ENCODE data around the gene PDHX.

The PDHX gene

DNA sequence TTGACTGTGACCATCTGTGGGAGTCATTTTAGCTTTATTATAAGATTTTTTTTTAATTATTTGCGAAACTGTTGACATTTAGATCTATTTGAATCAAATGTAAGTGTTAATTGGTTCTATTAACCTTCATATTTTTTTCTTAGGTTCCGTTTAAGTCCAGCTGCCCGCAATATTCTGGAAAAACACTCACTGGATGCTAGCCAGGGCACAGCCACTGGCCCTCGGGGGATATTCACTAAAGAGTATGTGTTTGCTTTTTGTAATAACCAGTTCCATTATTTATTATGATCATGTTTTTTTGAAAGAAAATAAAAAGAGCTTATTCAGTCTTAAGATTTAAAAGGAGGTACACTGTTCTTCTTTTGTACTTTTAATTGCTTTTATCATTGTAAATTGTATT lies 43.9 kb downstream of the PDHX start:
- DNase-seq: no peak

DNA sequence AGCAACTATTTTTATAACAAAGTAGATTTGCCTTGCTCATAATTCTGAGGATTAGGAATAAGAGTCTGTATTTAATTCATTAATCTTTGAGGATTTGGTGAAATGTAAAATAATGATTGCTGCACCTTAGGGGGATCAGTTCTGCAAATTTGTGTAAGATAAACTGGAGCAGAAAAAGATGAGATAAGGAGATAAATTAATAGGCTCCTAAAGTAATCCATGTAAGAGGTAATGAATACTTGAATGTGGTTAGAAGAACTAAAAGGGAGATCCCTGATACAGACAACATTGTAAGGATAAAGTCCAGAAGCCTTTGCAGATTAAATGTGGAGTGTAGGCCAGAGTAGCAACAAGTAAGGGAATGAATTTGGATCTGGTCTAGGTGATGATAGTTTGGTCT lies 45.6 kb downstream of the PDHX start:
- no peak for DNase-seq

DNA sequence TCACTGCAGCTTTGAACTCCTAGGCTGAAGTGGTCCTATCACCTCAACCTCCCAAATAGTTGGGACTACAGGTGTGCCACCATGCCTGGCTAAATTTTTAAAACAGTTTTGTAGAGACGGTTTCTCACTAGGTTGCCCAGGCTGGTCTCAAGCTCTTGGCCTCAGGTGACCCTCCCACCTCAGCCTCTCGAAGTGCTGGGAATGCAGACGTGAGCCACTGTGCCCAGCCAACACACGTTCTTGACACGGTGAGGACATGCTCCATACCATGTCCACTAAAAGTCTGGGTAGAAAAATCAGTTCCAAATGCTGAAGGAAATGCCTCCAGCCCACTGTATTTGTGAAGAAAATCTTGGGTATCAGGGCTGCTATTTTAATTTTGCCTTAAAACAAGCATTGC lies 46.9 kb downstream of the PDHX start:
- no peak for DNase-seq

DNA sequence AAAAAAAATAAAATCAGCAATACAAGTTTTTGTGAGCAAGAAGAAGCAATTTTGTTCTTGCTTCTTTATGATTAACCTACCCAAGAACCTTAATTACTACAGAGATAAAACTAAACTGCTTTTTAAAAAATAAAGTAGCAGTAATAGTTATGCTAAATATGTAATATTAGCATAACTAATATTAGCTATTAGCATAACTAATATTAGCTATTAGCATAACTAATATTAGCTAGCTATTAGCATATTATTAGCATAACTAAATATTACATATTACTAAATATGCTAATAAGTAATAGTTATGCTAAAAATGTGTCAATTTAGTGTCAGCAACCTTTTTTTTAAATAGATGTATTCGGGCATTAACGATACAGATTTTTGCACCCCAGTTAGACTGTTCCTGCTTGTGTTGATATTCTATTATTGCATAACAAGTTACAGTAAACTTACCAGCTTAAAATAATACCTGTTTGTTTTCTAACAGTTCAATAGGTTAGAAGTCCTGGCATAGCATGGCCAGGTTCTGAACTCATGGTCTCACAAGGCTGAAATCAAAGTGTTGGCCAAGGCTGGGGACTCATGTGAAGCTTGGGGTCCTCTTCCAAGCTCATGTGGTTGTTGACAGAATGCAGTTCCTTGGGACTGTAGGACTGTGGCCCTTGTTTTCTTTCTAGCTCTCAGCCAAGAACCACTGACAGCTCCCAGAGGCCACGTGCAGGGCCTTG lies 48.4 kb downstream of the PDHX start:
- no peak for DNase-seq

DNA sequence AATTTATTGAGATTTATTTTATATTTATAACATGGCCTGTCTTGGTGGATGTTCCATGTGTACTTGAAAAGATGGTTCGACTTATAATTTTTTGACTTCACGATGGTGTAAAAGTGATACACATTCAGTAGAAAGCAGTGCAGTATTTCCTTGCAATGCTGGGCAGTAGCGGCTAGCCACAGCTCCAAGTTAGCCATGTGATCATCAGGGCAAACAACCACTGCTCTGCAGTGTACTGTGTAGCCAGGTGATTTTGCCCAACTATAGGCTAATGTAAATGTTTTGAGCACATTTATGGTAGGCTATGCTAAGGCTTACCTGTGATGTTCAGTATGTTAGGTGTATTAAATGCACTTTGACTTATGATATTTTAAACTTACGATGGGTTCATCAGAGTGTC lies 52.4 kb downstream of the PDHX start:
- no peak for DNase-seq

DNA sequence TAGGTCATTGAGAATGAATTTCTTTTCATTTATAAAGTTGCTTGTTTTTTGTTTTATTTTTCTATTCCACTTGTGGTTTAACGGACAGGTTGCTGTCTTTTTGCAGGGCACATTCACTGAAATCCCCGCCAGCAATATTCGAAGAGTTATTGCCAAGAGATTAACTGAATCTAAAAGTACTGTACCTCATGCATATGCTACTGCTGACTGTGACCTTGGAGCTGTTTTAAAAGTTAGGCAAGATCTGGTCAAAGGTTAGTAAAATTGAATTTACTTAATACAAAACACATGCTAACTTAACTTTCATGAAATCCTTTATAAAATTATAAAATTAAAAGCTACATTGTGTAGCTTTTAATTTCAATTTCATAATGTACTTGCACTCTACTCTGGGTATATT lies 53.6 kb downstream of the PDHX start:
- DNase-seq: no peak

DNA sequence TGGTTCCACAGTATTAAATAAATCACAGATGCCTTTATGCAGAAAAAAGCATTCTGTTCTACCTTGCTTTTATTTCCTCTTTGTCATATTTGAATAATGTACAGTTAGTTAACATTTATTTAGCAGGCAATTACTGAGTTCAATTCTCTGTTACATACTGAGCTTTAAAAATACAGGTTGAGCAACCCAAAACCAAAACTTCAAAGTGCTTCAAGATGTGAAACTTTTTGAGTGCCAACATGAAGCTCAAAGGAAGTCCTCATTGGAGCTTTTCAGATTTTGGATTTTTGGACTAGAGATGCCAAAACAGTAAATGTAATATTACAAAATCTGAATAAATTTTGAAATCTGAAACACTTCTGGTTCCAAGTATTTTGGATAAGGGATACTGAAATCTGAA lies 54.1 kb downstream of the PDHX start:
- no peak for DNase-seq

DNA sequence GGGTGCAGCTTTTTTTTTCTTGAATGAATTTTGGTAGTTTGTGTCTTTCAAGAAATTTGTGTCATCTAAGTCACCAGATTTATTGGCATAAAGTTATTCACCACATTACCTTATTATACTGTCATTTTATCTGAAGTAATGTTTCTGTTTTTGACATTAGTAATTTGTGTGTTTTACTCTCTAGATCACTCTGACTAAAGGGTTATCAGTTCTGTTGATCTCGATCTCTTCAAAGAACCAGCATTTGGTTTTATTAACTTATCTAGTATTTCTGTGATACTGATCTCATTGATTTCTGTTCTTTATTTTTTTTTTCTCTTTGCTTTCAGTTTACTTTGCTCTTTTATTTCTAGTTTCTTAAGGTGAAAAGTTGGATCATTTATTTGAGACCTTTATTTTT lies 55.5 kb downstream of the PDHX start:
- DNase-seq: no peak

DNA sequence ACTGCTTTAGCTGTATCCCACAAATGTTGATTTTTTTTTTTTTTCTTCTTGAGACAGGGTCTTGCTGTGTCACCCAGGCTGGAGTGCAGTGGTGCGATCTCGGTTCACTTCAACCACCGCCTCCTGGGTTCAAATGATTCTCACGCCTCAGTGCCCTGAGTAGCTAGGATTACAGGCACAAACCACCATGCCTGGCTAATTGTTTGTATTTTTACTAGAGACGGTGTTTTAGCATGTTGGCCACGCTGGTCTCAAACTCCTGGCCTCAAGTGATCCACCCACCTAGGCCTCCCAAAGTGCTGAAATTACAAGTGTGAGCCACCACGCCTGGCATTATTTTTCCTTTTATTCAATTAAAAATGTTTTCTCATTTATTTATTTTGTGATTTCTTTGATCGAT lies 55.9 kb downstream of the PDHX start:
- DNase-seq: no peak

DNA sequence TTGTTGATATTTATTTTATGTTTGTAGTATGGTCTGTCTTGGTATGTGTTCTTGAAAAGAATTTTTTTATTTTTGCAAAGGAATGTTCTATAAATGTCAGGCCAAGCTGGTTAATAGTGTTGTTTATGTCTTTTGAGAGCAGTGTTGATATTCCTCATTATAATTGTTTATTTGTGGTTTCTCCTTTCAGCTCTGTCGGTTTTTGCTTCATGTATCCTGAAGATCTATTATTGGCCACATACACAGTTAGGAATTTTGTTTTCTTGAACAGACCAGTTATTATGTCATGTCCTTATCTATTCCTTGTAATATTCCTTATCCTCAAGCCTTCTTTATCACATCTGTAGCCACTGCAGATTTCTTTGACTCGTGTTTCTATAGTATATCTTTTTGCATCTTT lies 56.5 kb downstream of the PDHX start:
- no peak for DNase-seq

DNA sequence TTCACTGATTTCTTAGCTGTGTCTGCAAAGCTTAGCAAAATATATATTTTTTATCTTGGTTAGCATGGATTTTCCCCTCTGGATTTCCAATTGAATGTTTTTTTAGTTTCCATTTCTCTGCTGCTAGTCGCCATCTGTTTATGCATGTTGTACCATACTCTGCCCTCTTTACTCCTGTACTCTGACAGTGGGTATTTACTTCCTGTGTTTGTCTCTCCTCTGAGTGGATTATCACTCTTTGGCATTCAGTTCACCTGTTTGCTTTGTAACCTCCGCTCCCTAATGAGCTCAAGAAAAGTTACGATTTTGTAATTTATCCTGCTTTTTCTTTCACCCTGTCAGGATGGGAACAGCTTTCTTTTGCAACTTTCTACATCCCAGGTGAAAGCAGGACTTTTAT lies 59.1 kb downstream of the PDHX start:
- no peak for DNase-seq

DNA sequence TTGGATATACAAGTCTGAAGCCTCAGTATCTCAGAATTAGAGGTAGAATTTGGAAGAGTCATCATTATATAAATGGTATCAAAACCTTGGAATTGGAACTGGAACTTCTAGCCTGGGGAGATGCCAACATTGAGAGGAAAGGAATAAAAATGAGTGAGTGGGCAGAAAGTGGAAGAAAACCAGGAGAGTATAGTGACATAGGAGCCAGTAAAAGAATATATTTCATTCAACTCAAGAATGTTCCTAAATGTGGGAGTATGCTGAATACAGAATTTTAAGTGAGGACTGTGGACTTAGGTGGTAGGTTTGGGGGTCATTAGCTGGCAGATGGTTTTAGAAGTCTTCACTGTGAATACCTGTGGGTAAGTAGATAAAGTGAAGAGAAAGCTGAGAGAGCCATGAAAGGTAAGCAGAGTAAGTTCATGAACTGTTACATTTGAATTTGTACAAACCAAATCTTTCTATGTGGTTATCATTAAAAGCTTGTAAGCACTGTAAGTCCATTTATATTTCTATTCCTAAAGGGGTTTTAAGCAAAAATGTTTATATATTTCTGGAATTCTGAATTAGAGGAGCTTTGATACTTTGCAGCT lies 60.2 kb downstream of the PDHX start:
- DNase-seq: no peak

DNA sequence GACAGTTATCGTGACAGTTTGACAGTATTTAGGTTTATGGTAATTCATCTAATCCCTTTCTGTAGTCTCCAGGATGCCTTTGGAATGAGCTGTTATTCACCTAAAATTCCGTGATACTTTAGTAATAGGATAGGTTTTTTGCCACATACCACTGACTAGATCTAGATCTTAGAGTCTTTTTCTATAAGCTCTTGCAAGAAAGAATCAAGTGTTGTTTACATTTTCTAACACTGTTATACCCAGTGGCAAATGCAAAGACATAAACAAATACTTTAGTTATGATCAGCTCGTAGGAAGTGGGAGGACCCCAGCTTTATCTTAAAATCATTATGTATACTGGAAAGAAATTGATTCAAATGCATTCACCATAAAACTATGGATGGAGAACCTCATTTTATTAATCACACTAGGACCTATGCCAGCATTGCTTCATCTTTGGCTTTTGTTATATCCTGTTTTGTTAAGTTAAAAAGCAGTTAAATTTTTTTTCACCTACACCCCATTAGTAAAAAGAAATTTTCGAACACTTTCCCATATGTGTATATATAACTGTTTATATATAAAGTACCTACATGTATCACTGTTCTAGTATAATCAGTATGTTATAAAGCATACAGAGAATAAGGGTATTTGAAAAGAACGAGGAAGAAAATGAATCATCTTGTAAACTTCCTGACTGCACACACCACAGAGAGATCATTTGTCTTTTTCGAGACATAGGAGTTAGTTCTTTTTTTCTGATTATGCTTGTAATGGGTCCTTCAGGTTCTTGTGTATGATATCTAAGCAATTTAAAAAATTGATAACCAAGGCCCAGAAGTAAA lies 60.9 kb downstream of the PDHX start:
- no peak for DNase-seq

DNA sequence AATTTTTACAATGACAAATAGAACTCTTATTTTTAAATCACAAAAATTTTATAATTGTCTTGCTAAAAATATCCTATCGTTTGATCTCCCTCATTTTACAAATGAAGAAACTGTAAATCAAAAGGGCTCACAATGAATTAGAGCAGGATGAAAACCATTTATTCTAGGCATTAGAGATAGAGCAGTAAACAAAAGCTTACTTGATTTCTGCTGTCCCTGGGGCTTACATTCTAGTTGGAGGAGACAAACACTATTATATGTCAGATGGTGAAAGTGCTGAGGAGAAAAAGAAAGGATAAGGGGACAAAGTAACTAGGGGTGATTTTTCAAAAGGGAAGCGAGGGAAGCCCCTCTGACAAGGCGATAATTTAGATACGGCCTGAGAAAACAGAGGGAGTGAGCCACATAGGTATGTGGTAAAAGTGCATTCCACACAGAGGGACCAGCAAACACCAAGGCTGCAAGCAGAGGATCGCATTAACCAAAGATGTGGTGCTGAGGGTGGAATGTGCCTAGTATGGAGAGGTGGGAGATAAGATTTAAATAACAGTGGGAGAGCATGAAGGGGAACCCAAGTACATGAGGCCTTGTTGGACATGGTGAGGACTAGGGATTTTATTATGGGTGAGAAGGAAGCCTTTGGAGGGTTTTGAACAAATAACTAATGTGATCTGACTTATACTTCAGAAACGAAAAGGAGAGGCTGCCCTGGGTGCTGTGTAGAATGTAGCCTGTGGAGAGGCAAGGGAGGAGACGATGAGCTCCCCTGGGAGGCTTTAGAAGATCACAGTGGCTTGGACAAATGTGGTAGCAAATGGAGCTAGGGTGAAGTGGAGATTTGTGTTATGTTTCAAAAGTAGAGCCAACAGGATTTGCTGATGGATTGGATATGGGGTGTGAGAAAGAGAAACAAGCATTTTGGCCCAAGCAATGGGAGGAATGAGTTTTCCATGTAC lies 62.1 kb downstream of the PDHX start:
- no peak for DNase-seq

DNA sequence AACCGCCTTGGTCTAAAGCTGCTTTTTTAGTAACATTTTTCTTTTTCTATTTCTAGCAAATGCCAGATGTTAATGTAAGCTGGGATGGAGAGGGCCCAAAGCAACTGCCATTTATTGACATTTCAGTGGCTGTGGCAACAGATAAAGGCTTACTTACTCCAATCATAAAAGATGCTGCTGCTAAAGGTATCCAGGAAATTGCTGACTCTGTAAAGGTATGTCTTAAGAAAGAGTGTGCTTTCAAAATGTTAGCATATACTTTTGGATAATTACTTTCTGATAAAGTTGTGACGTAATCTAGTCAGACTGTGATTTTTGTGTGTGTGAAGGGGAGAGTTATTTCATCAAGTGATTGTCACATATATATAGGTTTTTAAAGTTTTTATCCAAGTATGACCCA lies 68.1 kb downstream of the PDHX start:
- no peak for DNase-seq

DNA sequence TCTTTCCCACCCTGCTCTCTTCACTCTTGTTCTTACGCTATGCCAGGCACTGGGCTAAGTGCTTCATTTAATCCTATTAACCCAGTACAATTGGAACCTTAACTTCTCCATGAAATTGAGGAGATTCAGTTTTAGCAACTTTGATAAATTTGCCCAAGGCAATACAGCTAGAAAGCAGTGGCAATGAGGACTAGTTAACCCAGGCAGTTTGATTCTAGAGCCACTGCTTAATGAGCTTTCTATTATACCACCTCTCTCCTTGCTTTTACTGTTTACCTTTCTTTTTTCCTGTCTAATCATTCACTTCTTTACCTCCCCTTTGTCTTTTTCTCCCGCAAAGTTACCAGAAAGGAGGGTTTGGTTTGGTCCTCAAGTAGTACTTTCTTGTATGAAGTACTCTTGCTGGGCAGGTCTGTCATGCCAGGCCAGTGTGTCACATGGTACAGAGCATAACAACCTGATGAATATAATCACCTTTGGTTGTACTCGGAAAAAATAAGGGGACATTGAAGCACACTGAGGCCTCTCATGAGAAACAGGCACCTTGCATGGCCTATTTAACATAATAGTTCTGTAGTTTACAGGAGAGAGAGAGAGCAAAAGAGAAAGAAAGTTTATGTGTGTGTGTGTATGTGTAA lies 70.6 kb downstream of the PDHX start:
- DNase-seq: no peak

DNA sequence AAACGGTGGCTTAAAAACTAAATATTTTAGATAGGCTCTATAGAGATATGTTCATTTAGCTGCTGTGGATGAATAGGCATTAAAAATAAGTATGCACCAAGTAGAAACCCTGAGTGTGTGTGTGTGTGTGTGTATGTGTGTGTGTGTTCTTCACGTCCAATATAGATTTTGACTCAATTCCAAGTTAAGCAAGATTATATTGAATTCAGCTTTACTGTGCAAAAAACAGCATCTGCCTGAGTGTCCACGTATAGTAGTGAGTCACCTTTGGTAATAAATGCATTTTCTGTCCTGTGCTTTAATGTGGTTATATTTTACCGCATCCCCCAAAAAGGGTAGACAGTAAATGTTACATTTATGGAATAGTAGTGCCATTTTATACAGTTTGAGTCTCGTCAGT lies 71.2 kb downstream of the PDHX start:
- no peak for DNase-seq

DNA sequence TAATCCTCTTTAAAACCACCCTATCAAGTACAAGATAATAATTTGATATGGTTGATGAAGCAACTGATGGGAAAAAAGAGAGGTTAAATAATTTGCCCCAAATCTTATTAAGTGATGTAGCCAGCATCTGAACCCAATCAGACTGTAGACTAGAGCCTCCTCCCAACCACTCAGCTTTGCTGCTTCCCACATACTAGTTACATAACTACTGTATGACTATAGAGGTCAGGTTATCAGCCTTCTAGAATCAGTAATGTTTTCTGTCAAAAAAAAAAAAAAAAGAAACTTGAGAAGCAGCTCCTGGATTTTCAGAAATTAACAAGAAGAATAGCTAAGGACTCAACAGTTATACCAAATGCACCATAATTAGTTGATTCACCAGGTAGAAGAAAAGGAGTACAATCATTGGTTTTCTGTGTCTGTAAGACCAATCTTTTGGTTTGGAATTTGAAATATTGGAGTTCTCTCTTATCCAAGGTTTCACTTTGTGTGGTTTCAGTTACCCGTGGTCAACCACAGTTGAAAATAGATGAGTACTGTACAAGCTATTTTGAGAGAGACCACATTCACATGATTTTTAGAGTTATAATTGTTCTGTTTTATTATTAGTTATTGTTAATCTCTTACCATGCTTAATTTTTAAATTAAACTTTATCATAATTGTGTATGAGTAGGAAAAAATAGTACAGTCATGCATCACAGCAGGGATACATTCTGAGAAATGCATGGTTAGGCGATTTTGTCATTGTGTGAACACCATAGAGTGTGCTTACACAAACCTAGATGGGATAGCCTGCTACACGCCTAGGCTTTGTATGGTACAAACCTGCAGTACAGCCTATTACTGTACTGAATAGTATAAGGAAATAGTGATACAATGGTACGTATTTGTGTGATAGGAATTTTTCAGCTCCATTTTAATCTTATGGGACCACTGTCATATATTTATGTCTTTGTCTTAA lies 72.2 kb downstream of the PDHX start:
- no peak for DNase-seq

DNA sequence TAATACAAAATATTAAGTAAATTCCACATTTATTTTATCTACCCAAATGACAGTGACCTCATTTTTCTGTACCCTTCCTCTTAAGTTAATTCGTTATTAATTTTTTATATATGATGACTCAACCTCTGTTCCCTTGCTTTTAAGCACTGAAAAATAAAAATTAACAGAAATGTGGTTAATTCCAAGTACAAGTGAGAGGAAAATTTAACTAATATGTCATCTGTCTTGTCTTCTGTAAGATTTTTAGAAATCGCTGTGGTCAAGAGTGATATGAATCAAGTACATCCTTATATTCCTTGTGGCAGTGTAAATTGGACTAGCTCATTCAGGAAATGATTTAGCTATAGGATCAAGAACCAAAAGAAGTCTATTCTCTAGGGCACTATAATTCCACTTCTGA lies 74.5 kb downstream of the PDHX start:
- no peak for DNase-seq

DNA sequence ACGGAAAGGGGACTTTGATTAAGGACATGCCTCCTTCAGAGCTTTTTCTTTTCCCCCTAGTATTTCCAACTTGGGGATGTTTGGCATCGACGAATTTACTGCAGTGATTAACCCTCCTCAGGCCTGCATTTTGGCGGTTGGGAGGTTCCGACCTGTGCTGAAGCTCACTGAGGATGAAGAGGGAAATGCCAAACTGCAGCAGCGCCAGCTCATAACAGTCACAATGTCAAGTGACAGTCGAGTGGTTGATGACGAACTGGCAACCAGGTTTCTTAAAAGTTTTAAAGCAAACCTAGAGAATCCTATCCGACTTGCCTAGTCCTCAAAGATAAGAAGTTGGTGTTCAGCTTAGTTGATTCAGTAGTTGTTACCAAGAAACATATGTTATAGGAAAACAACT lies 78.4 kb downstream of the PDHX start:
- no peak for DNase-seq

DNA sequence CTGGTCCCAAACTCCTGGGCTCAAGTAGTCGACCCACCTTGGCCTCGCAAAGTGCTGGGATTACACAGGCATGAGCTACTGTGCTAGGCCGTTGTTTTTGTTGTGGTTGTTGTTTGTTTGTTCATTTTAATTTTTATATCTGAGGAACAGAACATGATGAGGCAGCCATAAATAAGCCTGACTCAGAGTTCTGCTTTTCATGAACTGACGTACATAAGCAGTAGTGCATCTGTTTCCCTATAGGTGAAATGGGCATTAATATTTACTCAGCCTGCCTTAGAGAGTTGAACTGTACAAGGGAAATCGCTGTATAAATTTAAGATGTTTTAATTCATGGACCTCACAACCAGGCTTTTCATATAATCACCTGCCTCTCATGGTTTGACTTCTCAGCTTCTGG lies 80.5 kb downstream of the PDHX start:
- no peak for DNase-seq

All from NCI-H774 (cell line).